GM19193 (cell line): Measurements from ENCODE around the gene ZNF646.
A peak's percentile ranks its signal among the peaks of the same experiment; 100 is the strongest.

Source experiments
- POLR2A ChIP-seq: IDR thresholded peaks from 4 replicates; pipeline ENCODE4 v1.6.1; 2011; ENCODE audit not compliant: insufficient read depth, insufficient read length; ENCODE audit errors: extremely low read depth

The ZNF646 gene

GRCh38 chr16:31106509-31107464 lies 32.6 kb downstream of the ZNF646 start:
- no peak for TF ChIP-seq POLR2A

DNA sequence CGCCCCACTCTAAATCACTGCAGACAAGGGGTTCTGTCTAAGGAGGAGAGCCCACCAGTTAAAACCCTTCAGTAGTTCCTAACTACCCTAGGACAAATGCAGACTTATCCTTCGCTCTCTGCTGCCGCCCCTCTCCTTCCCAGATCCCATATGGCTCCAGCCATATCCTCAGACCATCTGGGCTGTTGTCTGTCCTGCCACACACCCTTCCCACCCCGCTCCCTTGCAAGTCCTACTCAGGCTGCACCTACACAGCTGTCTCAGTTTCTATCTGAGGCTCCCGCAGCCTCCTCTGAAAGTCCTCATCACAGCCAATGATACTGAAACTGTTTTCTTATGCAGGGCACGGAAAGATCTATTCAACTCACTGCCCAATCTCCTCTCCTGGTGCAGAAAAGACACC lies 33.2 kb downstream of the ZNF646 start:
- TF ChIP-seq POLR2A: no peak

GRCh38 chr16:31108035-31108793 lies 34.0 kb downstream of the ZNF646 start, which contains the start of gene BCKDK:
Gene BCKDK, plus strand, starts transcription at chr16:31108386. Its CDS starts 838 bp downstream, at chr16:31109224.
- peak; percentile 65 for TF ChIP-seq POLR2A

DNA sequence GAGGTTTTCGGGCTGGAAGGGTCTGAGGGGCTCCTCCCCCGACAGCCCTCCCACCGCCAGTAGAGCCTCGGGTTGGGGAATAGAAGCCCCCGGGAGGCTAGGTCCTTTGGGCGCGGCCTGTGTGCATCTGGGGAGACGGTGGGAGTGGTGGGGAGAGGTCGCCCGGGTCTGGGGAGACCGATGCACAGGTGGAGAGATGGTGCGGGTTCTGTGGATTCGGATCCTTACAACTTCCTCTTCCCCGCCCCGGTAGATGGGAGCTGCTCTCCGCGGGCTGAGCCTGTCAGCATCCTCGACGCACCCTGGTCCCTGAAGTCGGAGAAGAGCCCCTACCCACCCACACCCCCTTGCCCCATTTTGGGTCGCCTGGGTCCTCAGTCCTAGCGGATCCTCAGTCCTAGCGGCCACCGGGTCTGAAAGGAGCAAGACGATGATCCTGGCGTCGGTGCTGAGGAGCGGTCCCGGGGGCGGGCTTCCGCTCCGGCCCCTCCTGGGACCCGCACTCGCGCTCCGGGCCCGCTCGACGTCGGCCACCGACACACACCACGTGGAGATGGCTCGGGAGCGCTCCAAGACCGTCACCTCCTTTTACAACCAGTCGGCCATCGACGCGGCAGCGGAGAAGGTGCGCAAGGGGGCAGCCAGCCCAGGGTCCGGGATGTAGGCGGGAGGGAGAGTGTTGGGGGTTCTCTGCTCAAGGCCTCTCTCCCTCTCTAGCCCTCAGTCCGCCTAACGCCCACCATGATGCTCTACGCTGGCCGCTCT lies 34.8 kb downstream of the ZNF646 start:
- no peak for TF ChIP-seq POLR2A

- no peak for TF ChIP-seq POLR2A
These were observed 35.4 kb downstream of the ZNF646 start for GRCh38 chr16:31109622-31110021.

DNA sequence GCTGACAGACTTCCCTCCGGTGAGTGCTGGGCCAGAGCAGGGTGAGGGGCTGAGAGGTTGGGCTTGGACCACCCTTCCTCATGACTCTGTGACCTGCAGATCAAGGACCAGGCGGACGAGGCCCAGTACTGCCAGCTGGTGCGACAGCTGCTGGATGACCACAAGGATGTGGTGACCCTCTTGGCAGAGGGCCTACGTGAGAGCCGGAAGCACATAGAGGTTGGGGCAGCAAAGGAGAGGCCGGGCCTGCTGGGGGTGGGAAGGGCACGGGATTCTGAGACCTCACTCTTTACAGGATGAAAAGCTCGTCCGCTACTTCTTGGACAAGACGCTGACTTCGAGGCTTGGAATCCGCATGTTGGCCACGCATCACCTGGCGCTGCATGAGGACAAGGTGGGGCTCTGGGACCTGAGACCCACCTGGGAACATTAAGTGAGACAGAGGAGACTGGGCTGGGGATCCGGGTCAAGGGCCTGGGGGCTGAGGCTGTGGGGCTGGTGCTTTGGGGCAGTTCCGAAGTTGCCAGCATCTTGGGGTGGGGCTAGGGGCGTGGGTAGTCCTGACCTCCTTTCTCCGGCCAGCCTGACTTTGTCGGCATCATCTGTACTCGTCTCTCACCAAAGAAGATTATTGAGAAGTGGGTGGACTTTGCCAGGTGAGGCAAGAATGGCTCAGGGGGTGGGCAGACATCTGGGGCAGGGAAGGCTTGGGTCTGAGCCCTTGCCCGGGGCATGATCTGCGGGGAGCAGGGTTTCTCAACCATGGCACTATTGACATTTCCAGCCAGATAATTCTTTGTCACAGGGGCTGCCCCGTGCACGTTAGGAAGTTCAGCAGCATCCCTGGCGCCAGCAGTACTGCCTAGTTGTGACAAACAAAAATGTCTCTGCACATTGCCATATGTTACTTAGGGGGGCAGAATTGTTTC lies 36.1 kb downstream of the ZNF646 start:
- TF ChIP-seq POLR2A: no peak

GRCh38 chr16:31111881-31112466 lies 37.8 kb downstream of the ZNF646 start:
- TF ChIP-seq POLR2A: no peak

DNA sequence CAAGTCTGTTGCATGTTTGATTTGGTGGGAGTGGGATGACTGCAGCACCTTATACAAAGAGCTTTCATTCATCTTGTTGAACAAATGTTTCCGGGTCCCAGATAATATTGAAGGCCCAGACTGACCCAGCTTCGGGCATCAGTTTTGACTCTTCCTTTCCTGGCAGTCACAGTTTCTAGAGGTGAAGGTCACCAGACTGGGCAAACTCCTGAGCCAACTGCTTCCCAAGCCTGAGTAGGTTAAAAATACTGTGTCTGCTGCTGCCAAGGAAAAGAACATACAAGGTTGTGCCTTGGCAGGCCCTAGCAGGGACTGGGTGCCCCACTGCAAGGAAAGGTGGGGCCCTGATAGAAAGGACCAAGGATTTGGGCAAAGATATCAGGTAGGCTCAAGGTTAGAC lies 38.5 kb downstream of the ZNF646 start:
- TF ChIP-seq POLR2A: no peak

GRCh38 chr16:31113121-31114120 lies 39.2 kb downstream of the ZNF646 start:
- TF ChIP-seq POLR2A: no peak

GRCh38 chr16:31114468-31114867 lies 40.2 kb downstream of the ZNF646 start:
- no peak for TF ChIP-seq POLR2A

DNA sequence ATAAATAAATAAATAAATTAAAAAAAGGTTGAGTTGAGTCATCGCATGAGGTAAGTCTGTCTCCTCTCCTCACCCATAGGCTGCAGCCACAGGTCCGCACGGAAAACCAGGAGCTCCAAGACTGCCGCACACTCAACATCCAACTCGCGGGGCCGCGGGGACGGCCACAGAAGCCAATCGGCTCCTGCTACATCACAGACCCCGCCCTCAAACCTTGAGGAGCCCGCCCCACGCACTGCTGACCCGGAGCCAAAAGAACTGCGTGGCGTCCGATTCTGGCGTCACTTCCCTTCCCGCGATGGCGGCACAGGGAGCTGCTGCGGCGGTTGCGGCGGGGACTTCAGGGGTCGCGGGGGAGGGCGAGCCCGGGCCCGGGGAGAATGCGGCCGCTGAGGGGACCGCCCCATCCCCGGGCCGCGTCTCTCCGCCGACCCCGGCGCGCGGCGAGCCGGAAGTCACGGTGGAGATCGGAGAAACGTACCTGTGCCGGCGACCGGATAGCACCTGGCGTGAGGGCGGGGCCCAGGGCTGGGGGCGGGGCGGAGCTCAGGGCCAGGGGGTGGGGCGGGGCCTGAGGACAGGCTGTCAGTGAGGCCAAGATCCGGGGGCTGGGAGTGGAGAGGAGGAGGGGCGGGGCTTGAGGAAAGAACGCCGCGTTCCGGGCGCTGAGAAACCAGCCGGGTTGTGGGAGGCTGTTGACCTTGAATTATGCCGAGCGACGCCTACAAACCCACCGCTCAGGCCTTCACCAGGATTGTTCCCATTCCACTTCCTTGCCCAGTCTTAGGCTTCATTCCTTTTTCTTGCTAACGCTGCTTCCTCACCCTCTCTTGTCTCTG lies 43.4 kb downstream of the ZNF646 start, which contains the start of gene KAT8:
TSS of gene KAT8 (plus strand) at position 281 of the 839 bp plus-strand sequence. CDS start at position 299, 18 bp downstream.
- peak; percentile 94 for TF ChIP-seq POLR2A
